K562 (cell line): ENCODE measurements around the gene TMPRSS9. TPM values are rescaled to one million over a fixed set of nuclear protein-coding genes. Genes with fewer than 3 reads are reported as not detected.

Experiments
- AFF1 ChIP-seq, 2 experiments: fragments of 450-650 bp; IDR thresholded peaks; 2 replicates each; pipeline ENCODE4 v1.6.1; 2018; ENCODE audit warnings: mild to moderate bottlenecking in 2 of 2, low read depth in 1 of 2; ENCODE audit not compliant: partially characterized antibody in 2 of 2
- CREBBP ChIP-seq: IDR thresholded peaks from one replicate; pipeline ENCODE4 v1.6.1; 2012; ENCODE audit warnings: low read depth, mild to moderate bottlenecking, control low read depth, inconsistent platforms, low read length
- CUX1 ChIP-seq: fragments of 200-800 bp; sonication (Bioruptor generic); IDR thresholded peaks from 2 replicates; pipeline ENCODE4 v1.6.1; 2016; ENCODE audit warnings: missing genetic modification characterization, missing compliant biosample characterization
- FUS ChIP-seq: fragments of 200-400 bp; formaldehyde crosslinking; optimal IDR thresholded peaks from 2 replicates; pipeline ENCODE3; 2017; ENCODE audit warnings: low read depth, low read length
- HMGXB4 ChIP-seq: sonication (generic); formaldehyde crosslinking; IDR thresholded peaks from 2 replicates; pipeline ENCODE4 v1.8.1; 2023; ENCODE audit warnings: mild to moderate bottlenecking, missing genetic modification reagents
- MAX ChIP-seq: sonication (generic); formaldehyde crosslinking; IDR thresholded peaks from 2 replicates; pipeline ENCODE4 v1.9.0; 2022; ENCODE audit warnings: mild to moderate bottlenecking, missing genetic modification reagents
- ZNF174 ChIP-seq: fragments of 250-450 bp; sonication (Bioruptor Pico); IDR thresholded peaks from 2 replicates; pipeline ENCODE4 v1.4.0; 2020; ENCODE audit warnings: mild to moderate bottlenecking
- polyA plus RNA-seq, 8 experiments: library from polyadenylated mRNA; depleted of rRNA in 4 of 8; stranded (reverse) in 5 of 8; unstranded in 3 of 8; fragments of >200 nt; fragmentation: Nextera tagmentation in 2 of 8; fragmentation: Illumina TruSeq in 1 of 8; extraction: Ambion mirVana in 2 of 8; extraction: Trizol in 1 of 8; gene quantifications; 2 replicates each; pipeline versions ENCODE4 v1.2.1 to v1.2.3, GENCODE V29; 2011 to 2014; ENCODE audit warnings: inconsistent platforms in 1 of 8, missing spikeins in 1 of 8
- total RNA-seq, 7 experiments: library from RNA; depleted of rRNA in 6 of 7; stranded (reverse); fragments of >200 nt in 6 of 7; fragmentation: Illumina TruSeq in 2 of 7; extraction: Trizol in 2 of 7; gene quantifications; 2 replicates each; pipeline versions ENCODE4 v1.2.1 to v1.2.3, GENCODE V29; 2011 to 2021; ENCODE audit warnings: low replicate concordance in 1 of 7

TMPRSS9 gene
- total and polyA plus RNA-seq, 9 of the 15 experiments (the other 6 are each of a cell fraction or from before 2014, with no cell fraction given), result 0.01 to 0.03 TPM; not detected in 7

- TF ChIP-seq AFF1 (IDR thresholded peaks at IDR 0.05; ENCODE audit: low read depth in 1 of 2, partially characterized antibody in 2 of 2) (no peak), HMGXB4 (CRISPR knock-in tag) (no peak), MAX (CRISPR knock-in tag) (no peak), CREBBP (no peak), FUS (no peak), CUX1 (CRISPR knock-in tag) (no peak), ZNF174 (CRISPR knock-in tag) (no peak)
- TF ChIP-seq, all 486 proteins: peak for 0
Measured at GRCh38 chr19:2432131-2432848, 72.2 kb downstream of the TMPRSS9 start (continued).
